Activated T-cell treated with anti-CD3 and anti-CD28 coated beads, Interleukin-2, amount 50 U/mL, for 24 hours (primary cell): ENCODE results near the gene GAN.

Experiments
- DNase-seq: peaks from one replicate; pipeline ENCODE4 v3.0.0-alpha.2; 2020
- H3K27ac Mint-ChIP-seq: 2 replicates; pipeline ENCODE4 v1.8.0; 2020; ENCODE audit warnings: mild to moderate bottlenecking, mixed read lengths
- H3K27me3 Mint-ChIP-seq: 2 replicates; pipeline ENCODE4 v1.8.0; 2020; ENCODE audit warnings: mixed read lengths
- H3K36me3 Mint-ChIP-seq: 2 replicates; pipeline ENCODE4 v1.8.0; 2020; ENCODE audit warnings: low read depth, mixed read lengths
- H3K4me1 Mint-ChIP-seq: 2 replicates; pipeline ENCODE4 v1.8.0; 2020; ENCODE audit warnings: low read depth, mixed read lengths
- H3K4me3 Mint-ChIP-seq: 2 replicates; pipeline ENCODE4 v1.8.0; 2020; ENCODE audit warnings: mild to moderate bottlenecking, moderate library complexity, mixed read lengths
- H3K9me3 Mint-ChIP-seq: 2 replicates; pipeline ENCODE4 v1.8.0; 2020; ENCODE audit warnings: mixed read lengths

The GAN gene

GRCh38 chr16:81284995-81285600 lies 29.7 kb upstream of the GAN start:
- H3K27ac Mint-ChIP-seq: no peak overlapping the region
- H3K4me1 Mint-ChIP-seq: no peaks in the 10 kb centered on the region
- H3K4me3 Mint-ChIP-seq: no peak overlapping the region
- no peaks in the 10 kb centered on the region for H3K27me3 Mint-ChIP-seq
- no peak for DNase-seq
- no peaks in the 10 kb centered on the region for H3K9me3 Mint-ChIP-seq
- H3K36me3 Mint-ChIP-seq: no peaks in the 10 kb centered on the region

GRCh38 chr16:81286190-81286589 lies 28.6 kb upstream of the GAN start:
- no peak overlapping the region for H3K27ac Mint-ChIP-seq
- no peak for DNase-seq
- no peaks in the 10 kb centered on the region for H3K4me1 Mint-ChIP-seq
- no peak overlapping the region for H3K4me3 Mint-ChIP-seq
- peaks cover 6% of the 10 kb centered on the region for H3K27me3 Mint-ChIP-seq
- H3K9me3 Mint-ChIP-seq: no peaks in the 10 kb centered on the region
- no peaks in the 10 kb centered on the region for H3K36me3 Mint-ChIP-seq

- Mint-ChIP-seq H3K27me3 (peaks cover 29% of the 10 kb centered on the region), H3K36me3 (no peaks in the 10 kb centered on the region), H3K9me3 (no peaks in the 10 kb centered on the region), H3K4me1 (no peaks in the 10 kb centered on the region), H3K4me3 (no peak overlapping the region), H3K27ac (no peak overlapping the region)
- no peak for DNase-seq
Observed at GRCh38 chr16:81291117-81291516, 23.6 kb upstream of the GAN start.

GRCh38 chr16:81292936-81293335 lies 21.8 kb upstream of the GAN start:
- Mint-ChIP-seq H3K9me3 (no peaks in the 10 kb centered on the region), H3K4me1 (no peaks in the 10 kb centered on the region), H3K27me3 (peaks cover 33% of the 10 kb centered on the region), H3K36me3 (no peaks in the 10 kb centered on the region), H3K27ac (no peak overlapping the region), H3K4me3 (no peak overlapping the region)
- no peak for DNase-seq

GRCh38 chr16:81293909-81294802 lies 20.6 kb upstream of the GAN start:
- Mint-ChIP-seq H3K36me3 (no peaks in the 10 kb centered on the region), H3K27ac (no peak overlapping the region), H3K27me3 (peaks cover 35% of the 10 kb centered on the region), H3K4me1 (no peaks in the 10 kb centered on the region), H3K9me3 (no peaks in the 10 kb centered on the region), H3K4me3 (no peak overlapping the region)
- no peak for DNase-seq

- H3K4me1 Mint-ChIP-seq: peaks cover 2% of the 10 kb centered on the region
- no peak for DNase-seq
- H3K27ac Mint-ChIP-seq: no peak overlapping the region
- H3K4me3 Mint-ChIP-seq: no peak overlapping the region
- peaks cover 24% of the 10 kb centered on the region for H3K27me3 Mint-ChIP-seq
- H3K36me3 Mint-ChIP-seq: no peaks in the 10 kb centered on the region
- H3K9me3 Mint-ChIP-seq: peaks cover 3% of the 10 kb centered on the region
Observed at GRCh38 chr16:81296631-81297030, 18.1 kb upstream of the GAN start.

- no peaks in the 10 kb centered on the region for H3K9me3 Mint-ChIP-seq
- H3K36me3 Mint-ChIP-seq: no peaks in the 10 kb centered on the region
- no peak for DNase-seq
- no peaks in the 10 kb centered on the region for H3K27me3 Mint-ChIP-seq
- H3K4me3 Mint-ChIP-seq: no peak overlapping the region
- H3K27ac Mint-ChIP-seq: peak overlapping the region; percentile 26
- H3K4me1 Mint-ChIP-seq: peaks cover 52% of the 10 kb centered on the region
Observed at GRCh38 chr16:81307770-81308169, 7.0 kb upstream of the GAN start.

GRCh38 chr16:81310045-81310644 lies 4.6 kb upstream of the GAN start:
- peaks cover 6% of the 10 kb centered on the region for H3K36me3 Mint-ChIP-seq
- peak overlapping the region; percentile 29 for H3K4me3 Mint-ChIP-seq
- H3K27me3 Mint-ChIP-seq: no peaks in the 10 kb centered on the region
- H3K9me3 Mint-ChIP-seq: no peaks in the 10 kb centered on the region
- H3K4me1 Mint-ChIP-seq: peaks cover 68% of the 10 kb centered on the region
- peak overlapping the region; percentile 84 for H3K27ac Mint-ChIP-seq
- no peak for DNase-seq

- peaks cover 6% of the 10 kb centered on the region for H3K36me3 Mint-ChIP-seq
- H3K27me3 Mint-ChIP-seq: no peaks in the 10 kb centered on the region
- peaks cover 73% of the 10 kb centered on the region for H3K4me1 Mint-ChIP-seq
- H3K27ac Mint-ChIP-seq: no peak overlapping the region
- no peak overlapping the region for H3K4me3 Mint-ChIP-seq
- no peak for DNase-seq
- H3K9me3 Mint-ChIP-seq: no peaks in the 10 kb centered on the region
Observed at GRCh38 chr16:81311762-81312161, 3.0 kb upstream of the GAN start.

GRCh38 chr16:81313701-81314602 lies 810 bp upstream of the GAN start:
- Mint-ChIP-seq H3K4me3 (peak overlapping the region; percentile 87), H3K27me3 (no peaks in the 10 kb centered on the region), H3K9me3 (no peaks in the 10 kb centered on the region), H3K27ac (peak overlapping the region; percentile 87), H3K36me3 (peaks cover 6% of the 10 kb centered on the region), H3K4me1 (peaks cover 71% of the 10 kb centered on the region)
- no peak for DNase-seq

GRCh38 chr16:81315271-81316175 lies 761 bp downstream of the GAN start:
- Mint-ChIP-seq H3K9me3 (no peaks in the 10 kb centered on the region), H3K36me3 (peaks cover 6% of the 10 kb centered on the region), H3K27me3 (no peaks in the 10 kb centered on the region), H3K4me3 (peak overlapping the region; percentile 87), H3K4me1 (peaks cover 70% of the 10 kb centered on the region), H3K27ac (peak overlapping the region; percentile 84)
- peak; percentile 69 for DNase-seq

- Mint-ChIP-seq H3K4me1 (peaks cover 70% of the 10 kb centered on the region), H3K36me3 (peaks cover 6% of the 10 kb centered on the region), H3K4me3 (peak overlapping the region; percentile 87), H3K27me3 (no peaks in the 10 kb centered on the region), H3K27ac (no peak overlapping the region), H3K9me3 (no peaks in the 10 kb centered on the region)
- no peak for DNase-seq
Observed at GRCh38 chr16:81316176-81316496, 1.4 kb downstream of the GAN start.

- Mint-ChIP-seq H3K4me3 (no peak overlapping the region), H3K27me3 (no peaks in the 10 kb centered on the region), H3K9me3 (no peaks in the 10 kb centered on the region), H3K27ac (no peak overlapping the region), H3K4me1 (peaks cover 66% of the 10 kb centered on the region), H3K36me3 (peaks cover 6% of the 10 kb centered on the region)
- no peak for DNase-seq
Observed at GRCh38 chr16:81318711-81319110, 3.9 kb downstream of the GAN start.
